ENCODE measurements around the gene SLC46A3.
"Not testable (repeated sequence)": the region's sequence is repeated elsewhere in the genome, so short reads cannot be mapped to it uniquely, and the experiment has no call there.

The SLC46A3 gene

GRCh38 chr13:28718543-28719226 is at the start of gene SLC46A3:
Gene SLC46A3, minus strand, starts transcription at chr13:28718970. Its CDS starts 972 bp downstream, at chr13:28717998.
- DNase-seq (ENCODE audit: low spot score) = peak; percentile 95

GRCh38 chr13:28763887-28764286 is 45.1 kb upstream of the SLC46A3 start:
- DNase-seq (ENCODE audit: low spot score) = no peak

- DNase-seq (ENCODE audit: low spot score) = no peak
Observed at GRCh38 chr13:28761586-28761985, 42.8 kb upstream of the SLC46A3 start.

- no peak for DNase-seq (ENCODE audit: low spot score)
Observed at GRCh38 chr13:28755546-28755870, 36.7 kb upstream of the SLC46A3 start.

GRCh38 chr13:28754698-28755545 is 36.2 kb upstream of the SLC46A3 start:
- DNase-seq (ENCODE audit: low spot score) = peak; percentile 83

GRCh38 chr13:28753946-28754345 is 35.2 kb upstream of the SLC46A3 start:
- no peak for DNase-seq (ENCODE audit: low spot score)

- DNase-seq (ENCODE audit: low spot score) = peak; percentile 92
Observed at GRCh38 chr13:28753208-28753892, 34.6 kb upstream of the SLC46A3 start.

- no peak for DNase-seq (ENCODE audit: low spot score)
Observed at GRCh38 chr13:28751175-28751960, 32.6 kb upstream of the SLC46A3 start.

GRCh38 chr13:28750187-28751045 is 31.6 kb upstream of the SLC46A3 start:
- no peak for DNase-seq (ENCODE audit: low spot score)

GRCh38 chr13:28747851-28748250 is 29.1 kb upstream of the SLC46A3 start:
- DNase-seq (ENCODE audit: low spot score) = no peak

- no peak for DNase-seq (ENCODE audit: low spot score)
Observed at GRCh38 chr13:28746287-28746612, 27.5 kb upstream of the SLC46A3 start.

- no peak for DNase-seq (ENCODE audit: low spot score)
Observed at GRCh38 chr13:28744656-28745055, 25.9 kb upstream of the SLC46A3 start.

- DNase-seq (ENCODE audit: low spot score) = no peak
Observed at GRCh38 chr13:28744091-28744536, 25.3 kb upstream of the SLC46A3 start.

- DNase-seq (ENCODE audit: low spot score) = no peak
Observed at GRCh38 chr13:28743499-28744083, 24.8 kb upstream of the SLC46A3 start.

- no peak for DNase-seq (ENCODE audit: low spot score)
Observed at GRCh38 chr13:28743020-28743419, 24.2 kb upstream of the SLC46A3 start.

- DNase-seq (ENCODE audit: low spot score) = not testable (repeated sequence)
Observed at GRCh38 chr13:28742445-28742844, 23.7 kb upstream of the SLC46A3 start.

- DNase-seq (ENCODE audit: low spot score) = no peak
Observed at GRCh38 chr13:28741084-28741491, 22.3 kb upstream of the SLC46A3 start.

GRCh38 chr13:28739376-28739775 is 20.6 kb upstream of the SLC46A3 start:
- DNase-seq (ENCODE audit: low spot score) = no peak

GRCh38 chr13:28735481-28736029 is 16.8 kb upstream of the SLC46A3 start:
- DNase-seq (ENCODE audit: low spot score) = no peak

GRCh38 chr13:28734906-28735305 is 16.1 kb upstream of the SLC46A3 start:
- no peak for DNase-seq (ENCODE audit: low spot score)

All from SW480 (cell line).